Ramos (cell line): Measurements from ENCODE around the gene ADAMTS17.

Source experiments
- in situ Hi-C: fragments of 300-500 bp; cut with MboI; formaldehyde crosslinking; loops from one replicate; pipeline ENCODE4 v1.14.3; 2022; ENCODE audit warnings: low sequenced_read_pairs; ENCODE audit not compliant: unreplicated experiment

Gene ADAMTS17

GRCh38 chr15:100281096-100281917 is 60.5 kb downstream of the ADAMTS17 start:
- in situ Hi-C loops = no loop called here

- in situ Hi-C loops = no loop called here
These were observed 61.9 kb downstream of the ADAMTS17 start for GRCh38 chr15:100279849-100280248.

- in situ Hi-C loops = no loop called here
These were observed 62.3 kb downstream of the ADAMTS17 start for GRCh38 chr15:100279446-100279845.

GRCh38 chr15:100278596-100279380 is 63.0 kb downstream of the ADAMTS17 start:
- in situ Hi-C loops = no loop called here

- in situ Hi-C loops = no loop called here
These were observed 64.5 kb downstream of the ADAMTS17 start for GRCh38 chr15:100277087-100277855.

- in situ Hi-C loops = no loop called here
These were observed 65.3 kb downstream of the ADAMTS17 start for GRCh38 chr15:100276506-100276905.

- in situ Hi-C loops = no loop called here
These were observed 66.1 kb downstream of the ADAMTS17 start for GRCh38 chr15:100275641-100276040.

GRCh38 chr15:100269831-100270230 is 71.9 kb downstream of the ADAMTS17 start:
- in situ Hi-C loops = no loop called here

GRCh38 chr15:100266166-100266565 is 75.6 kb downstream of the ADAMTS17 start:
- in situ Hi-C loops = no loop called here

GRCh38 chr15:100265641-100266035 is 76.1 kb downstream of the ADAMTS17 start:
- in situ Hi-C loops = no loop called here

GRCh38 chr15:100264994-100265640 is 76.7 kb downstream of the ADAMTS17 start:
- in situ Hi-C loops = no loop called here

- in situ Hi-C loops = no loop called here
These were observed 77.9 kb downstream of the ADAMTS17 start for GRCh38 chr15:100263721-100264455.

- in situ Hi-C loops = no loop called here
These were observed 78.7 kb downstream of the ADAMTS17 start for GRCh38 chr15:100263031-100263430.

- in situ Hi-C loops = no loop called here
These were observed 80.2 kb downstream of the ADAMTS17 start for GRCh38 chr15:100261302-100262240.

- in situ Hi-C loops = no loop called here
These were observed 82.5 kb downstream of the ADAMTS17 start for GRCh38 chr15:100259266-100259665.

- in situ Hi-C loops = no loop called here
These were observed 84.7 kb downstream of the ADAMTS17 start for GRCh38 chr15:100256970-100257650.

- in situ Hi-C loops = no loop called here
These were observed 85.4 kb downstream of the ADAMTS17 start for GRCh38 chr15:100256101-100256969.
